HG03575 (cell line): ENCODE measurements around the gene GPC1.
"Not testable (repeated sequence)": the region's sequence is repeated elsewhere in the genome, so short reads cannot be mapped to it uniquely, and the experiment has no call there.

ENCODE experiments used
- ATAC-seq: cut with Tn5 transposase; IDR thresholded peaks from one replicate; pipeline ENCODE4 v1.9.1; 2021; ENCODE audit not compliant: unreplicated experiment, insufficient number of reproducible peaks, low FRiP score; ENCODE audit errors: extremely low read depth

Gene GPC1

GRCh38 chr2:240477916-240478315, 42.5 kb downstream of the GPC1 start:
- ATAC-seq = no peak

- ATAC-seq = no peak
These were observed 43.1 kb downstream of the GPC1 start for GRCh38 chr2:240478346-240479110.

GRCh38 chr2:240479111-240479501, 43.6 kb downstream of the GPC1 start:
- ATAC-seq = no peak

GRCh38 chr2:240480834-240481623, 45.6 kb downstream of the GPC1 start:
- no peak for ATAC-seq

GRCh38 chr2:240481720-240482119, 46.3 kb downstream of the GPC1 start:
- ATAC-seq = no peak

- no peak for ATAC-seq
These were observed 46.7 kb downstream of the GPC1 start for GRCh38 chr2:240482141-240482540.

- ATAC-seq = no peak
These were observed 56.0 kb downstream of the GPC1 start for GRCh38 chr2:240491483-240491882.

GRCh38 chr2:240494194-240494793, 58.8 kb downstream of the GPC1 start:
- ATAC-seq = no peak

- ATAC-seq = not testable (repeated sequence)
These were observed 59.5 kb downstream of the GPC1 start for GRCh38 chr2:240494942-240495341.

GRCh38 chr2:240497082-240497481, 61.6 kb downstream of the GPC1 start:
- not testable (repeated sequence) for ATAC-seq

- no peak for ATAC-seq
These were observed 62.9 kb downstream of the GPC1 start for GRCh38 chr2:240498171-240498957.

- ATAC-seq = no peak
These were observed 63.4 kb downstream of the GPC1 start for GRCh38 chr2:240498958-240499260.

GRCh38 chr2:240499309-240500301, 64.1 kb downstream of the GPC1 start:
- no peak for ATAC-seq

- no peak for ATAC-seq
These were observed 65.3 kb downstream of the GPC1 start for GRCh38 chr2:240500561-240501423.

- ATAC-seq = no peak
These were observed 66.1 kb downstream of the GPC1 start for GRCh38 chr2:240501531-240501991.

GRCh38 chr2:240502059-240502429, 66.6 kb downstream of the GPC1 start:
- ATAC-seq = no peak

- no peak for ATAC-seq
These were observed 67.1 kb downstream of the GPC1 start for GRCh38 chr2:240502430-240503121.
